HepG2 (cell line): ENCODE measurements around the gene ZNF483. TPM values are rescaled to one million over a fixed set of nuclear protein-coding genes. Genes with fewer than 3 reads are reported as not detected.

ENCODE experiments used
- ARID4A ChIP-seq: sonication (generic); formaldehyde crosslinking; IDR thresholded peaks from 2 replicates; pipeline ENCODE4 v1.5.0; 2020; ENCODE audit warnings: mild to moderate bottlenecking, missing genetic modification reagents, borderline replicate concordance
- HMGXB4 ChIP-seq, 2 experiments: sonication (generic) in 1 of 2; formaldehyde crosslinking in 1 of 2; IDR thresholded peaks; 2 replicates each; pipeline versions ENCODE4 v1.4.0 to v1.6.1; 2018 to 2020; ENCODE audit warnings: missing genetic modification reagents in 2 of 2, borderline replicate concordance in 1 of 2, low read depth in 1 of 2, mild to moderate bottlenecking in 1 of 2, missing biosample characterization in 1 of 2
- PHF8 ChIP-seq: sonication (generic); formaldehyde crosslinking; IDR thresholded peaks from 2 replicates; pipeline ENCODE4 v1.5.0; 2020; ENCODE audit warnings: missing genetic modification reagents
- SCMH1 ChIP-seq: sonication (generic); formaldehyde crosslinking; IDR thresholded peaks from 2 replicates; pipeline ENCODE4 v1.9.0; 2021; ENCODE audit warnings: missing genetic modification reagents, mild to moderate bottlenecking, borderline replicate concordance
- STAT6 ChIP-seq: sonication (generic); formaldehyde crosslinking; IDR thresholded peaks from 2 replicates; pipeline ENCODE4 v1.4.0; 2020; ENCODE audit warnings: missing genetic modification reagents, mild to moderate bottlenecking, borderline replicate concordance
- ZBTB44 ChIP-seq: sonication (generic); formaldehyde crosslinking; IDR thresholded peaks from 2 replicates; pipeline ENCODE4 v1.4.0; 2020; ENCODE audit warnings: missing genetic modification reagents
- ZNF275 ChIP-seq: sonication (generic); formaldehyde crosslinking; IDR thresholded peaks from 2 replicates; pipeline ENCODE4 v1.8.0; 2022; ENCODE audit warnings: missing genetic modification reagents, mild to moderate bottlenecking, inconsistent platforms, borderline replicate concordance
- ZNF280B ChIP-seq: sonication (generic); formaldehyde crosslinking; IDR thresholded peaks from 2 replicates; pipeline ENCODE4 v1.5.0; 2020; ENCODE audit warnings: missing genetic modification reagents, mild to moderate bottlenecking, borderline replicate concordance
- ZNF512 ChIP-seq: sonication (generic); formaldehyde crosslinking; IDR thresholded peaks from 2 replicates; pipeline ENCODE4 v1.4.0; 2020; ENCODE audit warnings: mild to moderate bottlenecking, missing genetic modification reagents
- ZNF614 ChIP-seq: IDR thresholded peaks from 2 replicates; pipeline ENCODE4 v1.6.1; 2018; ENCODE audit warnings: missing biosample characterization, missing genetic modification reagents, inconsistent platforms, borderline replicate concordance
- ZNF7 ChIP-seq: IDR thresholded peaks from 2 replicates; pipeline ENCODE4 v1.6.1; 2016; ENCODE audit warnings: missing biosample characterization, missing genetic modification reagents
- polyA plus RNA-seq, 8 experiments: library from polyadenylated mRNA; depleted of rRNA in 3 of 8; stranded (reverse) in 7 of 8; unstranded in 1 of 8; fragments of >200 nt; fragmentation: Illumina TruSeq in 4 of 8; extraction: Trizol in 4 of 8; gene quantifications; 2 replicates each; pipeline versions ENCODE4 v1.2.1 to v1.2.3, GENCODE V29; 2011 to 2016; ENCODE audit warnings: low read depth in 4 of 8, missing spikeins in 1 of 8, mixed read lengths in 1 of 8; ENCODE audit not compliant: insufficient read depth in 1 of 8
- total RNA-seq, 5 experiments: library from RNA; depleted of rRNA; stranded (reverse); fragments of >200 nt; fragmentation: Illumina TruSeq; extraction: Trizol; gene quantifications; 2 replicates each; pipeline ENCODE4 v1.2.3, GENCODE V29; 2016; ENCODE audit warnings: low read depth in 1 of 5

The ZNF483 gene
- total and polyA plus RNA-seq, 2 of the 13 experiments (the other 11 are each of a cell fraction or from before 2014, with no cell fraction given): 2.0 to 9.5 TPM

GRCh38 chr9:111483858-111484571 is 41.0 kb upstream of the ZNF483 start, which contains the start of gene ECPAS (continued):
- TF ChIP-seq ZNF275 (CRISPR knock-in tag) (0 out of 2 replicates have a peak, but pooled peaks have one; percentile 43), ZNF7 (no peak), STAT6 (CRISPR knock-in tag) (no peak), ZNF280B (CRISPR knock-in tag) (peak; percentile 75; the same call in 1 of the 2 replicates), ZNF512 (no peak), HMGXB4 (CRISPR knock-in tag; IDR thresholded peaks at IDR 0.05; ENCODE audit: borderline replicate concordance in 1 of 2, low read depth in 1 of 2) (peak; percentile 63 to 77), ZBTB44 (CRISPR knock-in tag) (no peak), PHF8 (peak; percentile 89), ZNF614 (CRISPR knock-in tag) (no peak), ARID4A (CRISPR knock-in tag) (peak; percentile 74; the same call in 1 of the 2 replicates), SCMH1 (CRISPR knock-in tag) (no peak)
